HG02798 (cell line): ENCODE results near the gene CAPN12.

ENCODE experiments used
- ATAC-seq: cut with Tn5 transposase; IDR thresholded peaks from one replicate; pipeline ENCODE4 v1.9.1; 2021; ENCODE audit warnings: mild to moderate bottlenecking; ENCODE audit not compliant: unreplicated experiment, poor library complexity

Gene CAPN12

GRCh38 chr19:38684078-38684861 lies 60.0 kb downstream of the CAPN12 start:
- peak; percentile 33 for ATAC-seq

- ATAC-seq: no peak
These were observed 60.7 kb downstream of the CAPN12 start for GRCh38 chr19:38683393-38684077.

GRCh38 chr19:38682872-38683392 lies 61.3 kb downstream of the CAPN12 start:
- ATAC-seq: no peak

GRCh38 chr19:38682195-38682867 lies 61.9 kb downstream of the CAPN12 start:
- no peak for ATAC-seq
